ENCODE measurements around the gene UFD1. TPM values are rescaled to one million over a fixed set of nuclear protein-coding genes. Genes with fewer than 3 reads are reported as not detected.

UFD1 gene
- total and polyA plus RNA-seq, 9 of the 15 experiments (the other 6 are each of a cell fraction or from before 2014, with no cell fraction given), result 238 to 645 (median 363) TPM

GRCh38 chr22:19480173-19480568 is 1.2 kb upstream of the UFD1 start (continued):
- TF ChIP-seq CREB3L1 (IDR thresholded peaks at IDR 0.05; ENCODE audit: borderline replicate concordance, low read depth) (no peak), MLX (CRISPR knock-in tag; conservative IDR thresholded peaks at IDR 0.05) (0 out of 4 replicates have a peak, but pooled peaks of 1 of the 2 experiments have one; percentile 87), RFX5 (IDR thresholded peaks at IDR 0.05; ENCODE audit: low read depth, low read length) (no peak), ZNF444 (CRISPR knock-in tag; IDR thresholded peaks at IDR 0.05) (0 out of 2 replicates have a peak, but pooled peaks have one; percentile 21), NCOR1 (IDR thresholded peaks at IDR 0.05) (no peak), U2AF2 (optimal IDR thresholded peaks at IDR 0.05; ENCODE audit: low read depth, low read length) (no peak), DLX4 (CRISPR knock-in tag; IDR thresholded peaks at IDR 0.05) (no peak), JUNB (CRISPR knock-in tag; conservative IDR thresholded peaks at IDR 0.05) (no peak), UBTF (IDR thresholded peaks at IDR 0.05; ENCODE audit: borderline replicate concordance in 1 of 2, low read depth in 2 of 2, low read length in 2 of 2) (no peak), POLR3G (IDR thresholded peaks at IDR 0.05; ENCODE audit: extremely low read depth, insufficient read length, insufficient replicate concordance) (no peak), ATF7 (IDR thresholded peaks at IDR 0.05) (no peak), MAFF (IDR thresholded peaks at IDR 0.05; ENCODE audit: low read length) (no peak), HDAC2 (IDR thresholded peaks at IDR 0.05) (no peak), KDM1A (IDR thresholded peaks at IDR 0.05) (no peak), GMEB1 (CRISPR knock-in tag; IDR thresholded peaks at IDR 0.05) (no peak), GTF2E2 (tag; IDR thresholded peaks at IDR 0.05) (no peak), FOXO4 (CRISPR knock-in tag; IDR thresholded peaks at IDR 0.05) (peak; percentile 79; the same call in 1 of the 2 replicates), TCF7 (IDR thresholded peaks at IDR 0.05; ENCODE audit: borderline replicate concordance) (no peak), YBX1 (IDR thresholded peaks at IDR 0.05) (no peak), BACH1 (tag; IDR thresholded peaks at IDR 0.05) (no peak)
